Coronary artery (tissue), 2 donors: ENCODE data around the gene SNX30.

Experiments
- DNase-seq: peaks from one replicate; pipeline ENCODE4 v3.0.0-alpha.2; 2017; ENCODE audit warnings: low spot score
- H3K27ac ChIP-seq, 2 donors: fragments of 200-600 bp; sonication (generic); one replicate each; pipeline ENCODE4 v1.5.1; 2016 to 2019
- H3K4me3 ChIP-seq: fragments of 200-600 bp; sonication (generic); 2 replicates; pipeline ENCODE4 v1.5.1; 2016; ENCODE audit warnings: mild to moderate bottlenecking, moderate library complexity
- CTCF ChIP-seq: fragments of 200-600 bp; sonication (generic); IDR thresholded peaks from one replicate; pipeline ENCODE4 v1.5.1; 2019; ENCODE audit warnings: antibody characterized with exemption

The SNX30 gene

DNA sequence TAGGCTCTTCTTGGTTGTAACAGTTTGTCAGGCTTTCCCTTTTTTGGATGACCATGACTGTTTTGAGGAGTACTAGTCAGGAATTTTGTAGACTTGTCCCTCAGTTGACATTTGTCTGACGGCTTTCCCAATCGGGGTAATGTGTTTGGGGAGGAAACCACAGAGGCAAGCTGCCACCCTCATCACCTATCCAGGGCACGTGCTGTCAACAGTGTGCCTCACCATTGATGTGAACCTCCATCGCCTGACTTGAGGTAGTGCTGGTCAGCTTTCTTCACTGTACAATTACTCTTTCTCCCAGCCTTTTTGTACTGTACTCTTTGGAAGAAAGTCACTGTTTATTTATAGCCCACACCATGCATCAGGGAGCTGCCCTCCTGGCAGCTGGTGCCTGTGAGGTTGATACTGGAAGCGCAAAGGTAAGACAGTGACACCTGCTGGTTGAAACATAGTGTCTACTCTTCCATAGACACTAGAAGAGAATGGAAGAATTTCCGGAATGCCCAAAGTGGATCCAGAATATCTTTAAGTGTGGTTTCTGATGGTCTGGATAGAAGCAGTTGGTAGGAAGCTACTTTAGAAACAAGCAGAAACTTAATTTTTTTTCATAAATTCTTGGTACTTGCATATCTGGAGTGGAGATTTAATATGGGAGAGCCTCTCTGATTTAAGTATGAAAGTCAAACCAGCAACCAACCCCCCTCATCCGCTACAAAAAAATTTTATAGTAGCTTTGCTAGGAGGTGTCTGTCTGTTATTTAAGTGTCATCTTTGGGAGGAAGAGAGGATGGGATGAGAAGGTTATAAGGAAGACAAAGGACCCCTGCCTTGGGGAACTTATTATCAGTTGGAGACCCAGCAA lies 69.3 kb downstream of the SNX30 start:
- peak; percentile 47 for TF ChIP-seq CTCF
- DNase-seq = no peak
- Histone ChIP-seq H3K27ac (no peak overlapping the region), H3K4me3 (no peak overlapping the region)

DNA sequence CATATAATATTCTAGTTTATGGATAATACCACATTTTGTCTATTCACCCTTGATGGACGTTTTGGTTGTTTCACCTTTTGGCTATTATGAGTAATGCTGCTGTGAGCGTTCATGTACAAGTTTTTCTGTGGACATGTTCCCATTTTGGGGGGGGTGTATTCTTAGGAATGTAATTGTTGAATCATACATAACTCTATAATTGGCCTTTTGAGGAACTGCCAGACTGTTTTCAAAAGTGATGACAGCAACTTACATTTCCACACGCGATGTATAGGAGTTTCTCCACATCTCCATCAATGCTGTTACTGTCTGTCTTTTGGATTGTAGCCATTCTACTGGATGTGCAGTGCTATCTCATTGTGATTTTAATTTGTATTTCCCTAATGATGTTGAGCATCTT lies 70.3 kb downstream of the SNX30 start:
- Histone ChIP-seq H3K27ac (no peak overlapping the region), H3K4me3 (no peak overlapping the region)
- TF ChIP-seq CTCF = no peak
- DNase-seq = no peak

DNA sequence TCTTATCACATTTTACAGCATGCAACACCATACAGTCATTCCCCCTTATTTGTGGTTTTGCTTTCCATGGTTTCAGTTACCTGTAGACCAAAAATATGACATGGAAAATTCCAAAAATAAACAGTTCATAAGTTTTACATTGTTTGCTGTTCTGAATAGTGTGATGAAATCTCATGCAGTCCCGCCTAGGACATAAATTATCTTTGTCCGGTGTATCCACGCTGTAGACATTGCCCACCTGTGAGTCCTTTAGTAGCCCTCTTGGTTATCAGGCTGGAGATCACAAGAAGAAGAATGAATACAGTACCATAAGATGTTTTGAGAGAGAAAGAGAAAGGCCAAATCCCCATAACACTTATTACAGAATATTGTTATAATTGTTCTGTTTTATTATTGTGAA lies 72.1 kb downstream of the SNX30 start:
- Histone ChIP-seq H3K27ac (no peak overlapping the region), H3K4me3 (no peak overlapping the region)
- DNase-seq = no peak
- no peak for TF ChIP-seq CTCF

GRCh38 chr9:112823257-112823656 lies 72.7 kb downstream of the SNX30 start:
- H3K27ac ChIP-seq = no peak overlapping the region
- no peak for TF ChIP-seq CTCF
- no peak for DNase-seq
- H3K4me3 ChIP-seq = no peak overlapping the region

DNA sequence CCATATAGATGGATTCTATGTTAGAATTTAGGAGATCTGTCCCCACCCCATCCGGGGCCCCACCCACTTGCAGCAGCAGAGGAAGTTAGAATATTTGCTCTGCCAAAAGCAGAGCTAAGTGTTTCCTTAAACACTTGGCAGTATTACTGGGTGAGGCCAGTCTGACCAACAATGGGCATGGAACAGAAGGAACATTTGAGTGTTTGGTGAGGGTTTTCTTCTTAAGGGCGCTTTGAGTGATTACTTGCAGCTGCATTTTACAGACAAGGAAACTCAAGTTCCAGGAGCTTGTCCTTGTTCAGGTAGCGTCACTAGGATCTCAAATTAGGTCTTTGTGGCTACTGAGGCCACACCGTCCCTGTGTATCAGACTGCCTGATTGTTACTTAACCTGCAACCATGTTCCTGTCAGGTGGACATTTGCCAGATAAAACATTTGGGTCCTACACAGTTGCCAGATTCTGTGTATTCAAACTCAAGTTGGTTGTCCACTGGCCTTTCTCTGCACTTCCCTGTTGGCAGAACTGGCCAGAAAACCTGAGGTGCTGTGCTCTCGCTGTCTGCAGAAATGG lies 80.8 kb downstream of the SNX30 start:
- no peak overlapping the region for H3K4me3 ChIP-seq
- H3K27ac ChIP-seq = peak overlapping the region in 1 of 2 donors; percentile 74
- DNase-seq = no peak
- TF ChIP-seq CTCF = no peak

DNA sequence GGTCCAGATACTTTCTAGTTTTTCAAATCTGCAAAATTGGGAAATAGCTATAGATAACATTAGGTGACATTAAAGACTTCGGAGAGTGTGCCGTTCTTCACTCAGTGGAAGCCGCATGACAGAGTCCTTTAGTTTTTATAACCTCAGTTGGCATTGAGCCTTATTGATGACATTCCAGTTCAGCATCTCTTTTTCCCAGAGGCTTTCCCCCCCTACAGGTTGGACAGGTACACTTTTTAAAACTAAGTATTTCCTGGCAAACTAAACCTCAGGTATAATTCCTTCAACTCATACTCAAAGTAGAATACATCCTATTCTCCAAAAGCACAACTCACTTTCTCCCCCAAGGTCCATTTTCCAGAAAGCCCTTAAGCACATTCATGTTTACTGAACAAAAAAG lies 81.4 kb downstream of the SNX30 start:
- TF ChIP-seq CTCF = no peak
- DNase-seq = no peak
- Histone ChIP-seq H3K4me3 (no peak overlapping the region), H3K27ac (peak overlapping the region in 1 of 2 donors; percentile 74)

GRCh38 chr9:112833081-112833480 lies 82.5 kb downstream of the SNX30 start:
- Histone ChIP-seq H3K4me3 (no peak overlapping the region), H3K27ac (no peak overlapping the region)
- no peak for DNase-seq
- TF ChIP-seq CTCF = no peak
